GM18498 (cell line): ENCODE results near the gene ECE2.

Experiments
- ATAC-seq: cut with Tn5 transposase; IDR thresholded peaks from one replicate; pipeline ENCODE4 v1.9.1; 2021; ENCODE audit warnings: mild to moderate bottlenecking, moderate library complexity; ENCODE audit not compliant: unreplicated experiment

Gene ECE2

GRCh38 chr3:184308744-184309143, 32.9 kb downstream of the ECE2 start:
- no peak for ATAC-seq

GRCh38 chr3:184311633-184312032, 35.8 kb downstream of the ECE2 start:
- ATAC-seq = no peak

GRCh38 chr3:184314363-184314699, 38.5 kb downstream of the ECE2 start, which contains the start of gene EIF4G1:
TSS of gene EIF4G1 (plus strand) at chr3:184314606. CDS start at chr3:184315797, 1,191 bp downstream.
- ATAC-seq = peak; percentile 87

GRCh38 chr3:184314700-184315542, 39.1 kb downstream of the ECE2 start:
- ATAC-seq = peak; percentile 59

- no peak for ATAC-seq
Observed at GRCh38 chr3:184315543-184315867, 39.7 kb downstream of the ECE2 start.

- ATAC-seq = no peak
Observed at GRCh38 chr3:184315871-184316661, 40.2 kb downstream of the ECE2 start.

GRCh38 chr3:184316792-184317191, 41.0 kb downstream of the ECE2 start:
- no peak for ATAC-seq

- ATAC-seq = no peak
Observed at GRCh38 chr3:184317201-184317600, 41.4 kb downstream of the ECE2 start.

- no peak for ATAC-seq
Observed at GRCh38 chr3:184320104-184320445, 44.3 kb downstream of the ECE2 start.

GRCh38 chr3:184321666-184322065, 45.8 kb downstream of the ECE2 start:
- ATAC-seq = no peak

GRCh38 chr3:184322731-184323487, 47.1 kb downstream of the ECE2 start:
- ATAC-seq = no peak

- ATAC-seq = no peak
Observed at GRCh38 chr3:184323696-184324095, 47.9 kb downstream of the ECE2 start.

GRCh38 chr3:184325269-184325668, 49.4 kb downstream of the ECE2 start:
- ATAC-seq = no peak

- ATAC-seq = no peak
Observed at GRCh38 chr3:184325715-184326369, 50.0 kb downstream of the ECE2 start.

GRCh38 chr3:184327171-184327570, 51.3 kb downstream of the ECE2 start:
- no peak for ATAC-seq

- ATAC-seq = no peak
Observed at GRCh38 chr3:184328516-184328915, 52.7 kb downstream of the ECE2 start.

GRCh38 chr3:184332370-184333090, 56.7 kb downstream of the ECE2 start:
- ATAC-seq = no peak

GRCh38 chr3:184333190-184333589, 57.4 kb downstream of the ECE2 start:
- no peak for ATAC-seq

- no peak for ATAC-seq
Observed at GRCh38 chr3:184333700-184334099, 57.9 kb downstream of the ECE2 start.

- no peak for ATAC-seq
Observed at GRCh38 chr3:184334470-184335158, 58.8 kb downstream of the ECE2 start.
